ENCODE measurements around the gene LINGO3.

The LINGO3 gene

DNA sequence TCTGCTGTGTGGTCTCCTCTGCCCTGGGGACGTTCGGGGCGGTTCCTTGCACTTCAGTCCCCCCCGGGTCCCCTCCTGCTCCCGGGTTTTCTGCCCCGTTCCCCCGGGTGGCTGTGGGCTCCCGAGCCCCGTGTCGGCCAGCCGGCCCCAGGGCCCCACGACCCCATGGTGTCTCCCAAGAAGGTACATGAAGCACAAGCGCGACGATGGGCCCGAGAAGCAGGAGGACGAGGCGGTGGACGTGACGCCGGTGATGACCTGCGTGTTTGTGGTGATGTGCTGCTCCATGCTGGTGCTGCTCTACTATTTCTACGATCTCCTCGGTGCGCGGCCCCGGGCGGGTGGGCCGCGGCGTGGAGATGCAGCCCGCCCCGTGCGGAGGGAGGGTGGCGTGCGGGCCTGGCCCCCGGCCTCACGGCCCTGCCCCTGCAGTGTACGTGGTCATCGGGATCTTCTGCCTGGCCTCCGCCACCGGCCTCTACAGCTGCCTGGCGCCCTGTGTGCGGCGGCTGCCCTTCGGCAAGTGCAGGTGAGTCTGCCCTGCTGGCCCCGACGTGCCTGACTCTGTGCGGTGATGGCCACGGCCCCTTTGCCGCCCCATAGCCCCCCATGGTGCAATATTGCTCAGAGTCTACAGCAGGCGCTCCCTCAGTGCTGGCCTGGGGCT is 31.8 kb upstream of the LINGO3 start:
- no peak for DNase-seq

GRCh38 chr19:2338751-2339643 is 31.0 kb upstream of the LINGO3 start:
- DNase-seq: no peak

GRCh38 chr19:2338055-2338615 is 30.2 kb upstream of the LINGO3 start:
- DNase-seq: no peak

GRCh38 chr19:2337329-2337707 is 29.4 kb upstream of the LINGO3 start:
- DNase-seq: no peak

DNA sequence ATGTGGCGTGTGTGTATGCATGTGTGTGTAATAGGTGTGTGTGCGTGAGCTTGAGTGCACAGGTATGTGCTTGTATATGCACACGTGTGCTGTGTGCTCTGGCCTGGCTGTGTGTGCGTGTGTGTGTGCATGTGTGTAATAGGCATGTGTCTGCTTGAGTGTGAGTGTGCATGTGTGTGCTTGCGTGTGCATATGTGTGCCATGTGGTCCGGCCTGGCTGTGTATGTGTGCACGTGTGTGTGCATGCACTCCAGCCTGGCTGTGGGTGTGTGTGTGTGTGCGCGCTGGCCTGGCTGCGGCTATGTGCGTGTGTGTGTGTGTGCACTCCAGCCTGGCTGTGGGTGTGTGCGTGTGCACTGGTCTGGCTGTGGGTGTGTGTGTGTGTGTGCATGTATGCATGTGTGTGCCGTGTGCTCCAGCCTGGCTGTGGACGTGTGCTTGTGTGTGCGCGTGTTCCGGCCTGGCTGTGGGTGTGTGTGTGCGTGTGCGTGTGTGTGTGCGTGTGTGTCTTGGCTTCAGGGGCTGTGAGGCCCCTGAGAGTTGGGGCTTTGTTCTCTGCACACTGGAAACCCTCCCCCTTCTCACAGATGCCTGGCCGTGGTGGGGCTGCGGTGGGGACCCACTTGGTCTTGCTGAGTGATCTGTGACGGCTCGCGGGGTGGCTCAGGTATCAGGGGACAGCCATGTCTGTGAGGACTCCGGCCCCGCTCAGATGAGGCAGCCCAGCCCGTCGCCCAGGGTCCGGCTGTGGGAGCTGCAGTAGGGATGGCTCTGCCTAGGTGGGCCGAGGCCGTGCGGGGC is 28.8 kb upstream of the LINGO3 start:
- DNase-seq: no peak

- DNase-seq: no peak
Measured at GRCh38 chr19:2335848-2336247, 27.9 kb upstream of the LINGO3 start.

GRCh38 chr19:2334986-2335846 is 27.3 kb upstream of the LINGO3 start:
- no peak for DNase-seq

- DNase-seq: no peak
Measured at GRCh38 chr19:2334426-2334825, 26.5 kb upstream of the LINGO3 start.

DNA sequence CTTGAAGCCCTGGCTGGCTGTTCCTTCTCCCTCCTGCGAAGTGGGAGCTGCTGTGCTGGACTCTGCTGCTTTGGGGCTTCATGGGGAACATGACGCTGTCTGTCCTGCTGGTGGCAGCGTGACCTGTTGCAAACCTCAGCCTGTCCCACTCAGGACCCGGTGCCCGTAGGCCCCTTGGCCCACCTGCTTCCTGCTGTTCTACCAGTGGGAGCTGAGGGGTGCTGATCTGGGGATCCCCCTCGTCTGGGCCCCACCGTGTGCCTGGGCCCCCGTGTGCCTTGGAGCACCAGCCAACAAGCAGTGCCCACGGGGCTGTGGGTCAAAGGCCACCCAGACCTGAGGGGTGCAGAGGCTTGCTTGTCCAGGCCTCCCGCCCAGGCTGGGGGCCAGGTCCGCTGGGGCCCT is 25.9 kb upstream of the LINGO3 start:
- DNase-seq: no peak

GRCh38 chr19:2333027-2333806 is 25.3 kb upstream of the LINGO3 start:
- DNase-seq: peak; percentile 83

GRCh38 chr19:2332341-2333026 is 24.5 kb upstream of the LINGO3 start:
- peak; percentile 49 for DNase-seq

GRCh38 chr19:2331601-2332246 is 23.8 kb upstream of the LINGO3 start:
- DNase-seq: no peak

- peak; percentile 54 for DNase-seq
Measured at GRCh38 chr19:2330632-2331284, 22.8 kb upstream of the LINGO3 start.

GRCh38 chr19:2330255-2330631 is 22.3 kb upstream of the LINGO3 start:
- DNase-seq: no peak

DNA sequence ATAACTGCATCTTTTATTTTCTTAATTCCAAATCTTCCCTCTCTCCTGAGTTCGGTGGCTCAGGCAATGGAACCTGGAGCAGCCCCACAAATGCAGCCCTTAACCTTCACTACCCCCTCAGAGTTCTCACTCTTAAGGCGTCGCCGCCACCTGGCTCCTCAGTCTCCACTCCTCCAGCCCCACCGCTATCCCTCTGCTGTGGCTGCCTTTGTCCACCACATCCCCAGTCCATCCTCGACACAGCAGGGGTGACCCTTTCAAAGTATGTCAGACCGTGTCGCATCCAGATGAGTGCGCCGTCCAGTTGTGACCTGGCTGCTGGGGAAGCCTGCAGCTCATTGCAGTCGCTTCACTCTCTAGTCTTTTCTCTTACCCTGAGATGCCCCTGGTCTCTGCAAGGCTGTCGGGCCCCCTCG is 21.6 kb upstream of the LINGO3 start:
- DNase-seq: no peak

DNA sequence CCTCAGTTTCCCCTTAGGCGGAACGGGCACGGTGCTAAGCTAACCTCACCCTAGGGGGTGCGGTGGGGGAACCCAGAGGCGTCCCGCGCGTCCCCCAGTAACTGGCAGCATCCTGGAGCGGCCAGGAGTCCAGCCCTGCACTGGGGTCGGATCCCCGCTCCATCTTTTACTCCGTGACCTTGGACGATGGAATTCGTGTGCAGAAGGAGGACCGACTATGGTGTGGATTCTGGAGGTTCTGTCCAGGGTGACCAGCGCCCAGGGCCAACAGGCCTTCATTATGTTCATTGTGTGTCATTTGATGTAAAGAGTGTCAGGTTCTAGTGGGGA is 21.2 kb upstream of the LINGO3 start:
- DNase-seq: no peak

GRCh38 chr19:2328401-2329148 is 20.6 kb upstream of the LINGO3 start, which contains the start of the genes LSM7 and SPPL2B:
Gene LSM7 (minus strand): TSS chr19:2328586. CDS start chr19:2328566, 20 bp downstream.
Gene SPPL2B (plus strand): TSS chr19:2328684. CDS start chr19:2328710, 26 bp downstream.
- peak; percentile 59 for DNase-seq

- DNase-seq: peak; percentile 21
Measured at GRCh38 chr19:2327773-2328400, 19.9 kb upstream of the LINGO3 start.

Measured in DMS79 (cell line).